ENCODE data around the gene VTN. TPM values are rescaled to one million over a fixed set of nuclear protein-coding genes. Genes with fewer than 3 reads are reported as not detected.

VTN gene
- total RNA-seq: not detected in 2 replicates

- TF ChIP-seq CTCF (conservative IDR thresholded peaks at IDR 0.05; ENCODE audit: low read depth, low read length): no peak
Measured at GRCh38 chr17:28370035-28370743, at the start of gene VTN. VTN (minus strand) TSS chr17:28370307; CDS start chr17:28370203, 104 bp downstream.

GRCh38 chr17:28416703-28417311 lies 46.7 kb upstream of the VTN start:
- H3K4me3 ChIP-seq (ENCODE audit: low read depth, low read length): no peak overlapping the region
- DNase-seq (ENCODE audit: low read depth): no peak
- TF ChIP-seq CTCF (conservative IDR thresholded peaks at IDR 0.05; ENCODE audit: low read depth, low read length): peak; percentile 95

More at GRCh38 chr17:28370035-28370743, at the start of gene VTN:
- no peak within 1 kb of the TSS for H3K4me3 ChIP-seq (ENCODE audit: low read depth, low read length)
- DNase-seq (ENCODE audit: low read depth): no peak

- DNase-seq (ENCODE audit: low read depth): no peak
- no peak overlapping the region for H3K4me3 ChIP-seq (ENCODE audit: low read depth, low read length)
- no peak for TF ChIP-seq CTCF (conservative IDR thresholded peaks at IDR 0.05; ENCODE audit: low read depth, low read length)
Measured at GRCh38 chr17:28415886-28416285, 45.8 kb upstream of the VTN start.

GRCh38 chr17:28413804-28414203 lies 43.7 kb upstream of the VTN start:
- DNase-seq (ENCODE audit: low read depth): no peak
- no peak overlapping the region for H3K4me3 ChIP-seq (ENCODE audit: low read depth, low read length)
- TF ChIP-seq CTCF (conservative IDR thresholded peaks at IDR 0.05; ENCODE audit: low read depth, low read length): no peak

- no peak for TF ChIP-seq CTCF (conservative IDR thresholded peaks at IDR 0.05; ENCODE audit: low read depth, low read length)
- H3K4me3 ChIP-seq (ENCODE audit: low read depth, low read length): no peak overlapping the region
- DNase-seq (ENCODE audit: low read depth): no peak
Measured at GRCh38 chr17:28412099-28412498, 42.0 kb upstream of the VTN start.

- TF ChIP-seq CTCF (conservative IDR thresholded peaks at IDR 0.05; ENCODE audit: low read depth, low read length): no peak
- no peak for DNase-seq (ENCODE audit: low read depth)
- H3K4me3 ChIP-seq (ENCODE audit: low read depth, low read length): no peak overlapping the region
Measured at GRCh38 chr17:28407974-28408306, 37.8 kb upstream of the VTN start.
